T-helper 9 cell (primary cell): ENCODE results near the gene SCO1.
"Not testable (repeated sequence)": the region's sequence is repeated elsewhere in the genome, so short reads cannot be mapped to it uniquely, and the experiment has no call there.

Source experiments
- DNase-seq: peaks from one replicate; pipeline ENCODE4 v3.0.0-alpha.2; 2020

Gene SCO1

GRCh38 chr17:10725262-10725661 is 27.9 kb upstream of the SCO1 start:
- no peak for DNase-seq

- no peak for DNase-seq
These were observed 27.3 kb upstream of the SCO1 start for GRCh38 chr17:10724546-10725195.

- no peak for DNase-seq
These were observed 21.2 kb upstream of the SCO1 start for GRCh38 chr17:10718547-10718946.

DNA sequence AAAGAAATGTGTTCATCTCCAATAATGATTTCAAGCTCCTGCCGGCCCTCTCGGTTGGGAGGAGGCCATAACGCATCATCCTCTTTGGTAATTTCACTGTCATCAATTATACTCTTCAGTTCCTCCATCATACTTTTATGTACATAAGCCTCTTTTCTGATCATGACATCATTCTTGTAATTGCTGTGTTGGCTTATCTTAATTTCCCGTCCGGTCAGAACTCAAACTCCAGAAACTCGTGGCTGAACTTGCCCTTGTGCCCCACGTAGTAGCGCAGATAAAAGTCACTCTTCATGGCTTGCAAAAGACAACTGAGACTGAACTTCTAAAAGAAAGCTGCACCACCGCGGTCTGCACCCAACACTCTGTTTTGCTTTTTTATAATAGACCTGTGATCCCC is 18.9 kb upstream of the SCO1 start:
- DNase-seq = no peak

DNA sequence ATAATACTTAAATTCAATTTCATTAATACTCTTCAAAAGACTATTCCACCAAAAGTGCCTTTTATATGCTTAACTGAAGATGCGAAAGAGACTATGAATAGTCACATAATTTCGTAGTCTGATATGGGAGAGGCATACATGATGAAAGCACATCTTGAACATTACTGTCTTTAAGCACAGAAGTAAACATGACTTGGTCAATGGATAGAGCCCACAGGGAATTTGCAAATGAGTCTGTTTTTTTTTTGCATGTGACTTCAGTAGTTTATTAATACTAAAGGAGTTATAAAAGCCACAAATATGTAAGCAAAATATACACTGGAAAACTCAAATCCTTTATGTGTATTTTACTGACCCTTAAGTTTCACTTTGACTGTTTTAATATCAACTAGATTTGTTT is 16.0 kb upstream of the SCO1 start:
- no peak for DNase-seq

GRCh38 chr17:10705727-10706126 is 8.4 kb upstream of the SCO1 start:
- DNase-seq = no peak

DNA sequence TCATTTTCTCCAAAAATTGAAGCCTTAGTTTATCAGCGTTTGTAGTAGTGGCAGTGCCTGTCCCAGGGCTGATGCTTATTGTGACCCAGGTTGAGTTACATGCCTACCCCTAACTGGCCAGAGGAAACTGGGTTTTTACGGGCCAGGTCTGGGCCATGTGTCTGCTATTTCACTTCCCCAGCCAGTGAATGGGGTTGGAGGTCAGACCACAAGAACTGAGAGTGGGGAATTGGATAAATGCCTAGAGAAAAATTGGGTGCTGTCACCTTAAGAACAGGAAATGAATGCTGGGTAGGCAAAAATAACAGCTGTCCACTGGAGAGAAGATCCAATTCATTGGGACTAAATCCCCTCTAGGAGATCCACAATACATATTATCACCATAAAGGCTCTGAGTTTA is 5.2 kb upstream of the SCO1 start:
- DNase-seq = no peak

DNA sequence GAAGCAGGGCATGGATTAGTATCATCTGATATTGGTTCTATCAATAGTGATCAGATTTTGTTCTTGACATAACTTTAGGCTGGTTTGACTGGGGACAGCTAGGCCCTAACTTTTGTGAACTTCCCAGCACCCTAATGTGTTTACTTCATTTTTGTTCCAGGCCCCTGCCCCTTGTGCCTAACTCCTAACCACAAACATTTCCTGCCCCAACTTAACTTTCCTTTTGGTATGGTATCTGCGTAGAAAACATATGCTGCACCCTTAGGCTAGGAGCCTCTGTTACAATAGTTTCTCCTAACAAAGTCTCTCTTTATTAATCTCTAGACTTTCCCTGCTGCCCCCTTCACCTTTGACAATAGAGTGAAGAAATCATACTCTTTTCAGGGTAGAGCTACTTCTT is 2.5 kb upstream of the SCO1 start:
- no peak for DNase-seq

DNA sequence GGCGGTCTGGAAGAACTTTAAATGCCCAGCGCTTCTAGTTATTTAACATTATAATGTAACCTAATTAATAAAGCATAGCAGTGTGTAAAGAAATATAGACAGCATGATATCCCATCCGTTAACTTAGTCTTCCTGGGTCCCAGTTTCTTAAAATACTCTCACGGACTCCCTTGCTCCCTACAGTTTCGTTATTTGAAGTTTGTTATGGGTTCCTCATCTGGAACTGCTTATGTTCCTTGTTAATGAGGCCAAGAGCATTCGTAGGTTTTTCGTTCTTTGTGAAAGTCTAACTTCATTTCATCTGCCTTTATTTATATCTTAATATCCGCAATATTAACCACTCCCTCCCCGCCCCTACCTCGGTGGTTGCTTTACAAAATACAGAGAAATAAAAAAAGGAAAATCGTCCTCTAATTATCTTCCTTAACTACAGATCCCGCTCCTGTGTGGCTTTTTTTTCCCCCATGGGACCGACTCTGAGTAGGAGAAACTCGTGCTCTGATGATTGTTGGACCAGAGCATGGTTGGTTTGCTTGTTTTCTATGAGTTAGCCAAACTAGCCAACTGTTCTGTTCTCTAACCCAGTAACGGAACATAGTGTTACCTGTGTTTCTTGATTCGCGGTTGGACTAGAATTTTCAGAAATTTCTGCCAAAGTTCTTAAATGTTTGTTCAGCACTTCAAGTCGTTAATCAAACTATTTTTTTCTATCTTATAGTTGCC is 924 bp upstream of the SCO1 start:
- DNase-seq = no peak

DNA sequence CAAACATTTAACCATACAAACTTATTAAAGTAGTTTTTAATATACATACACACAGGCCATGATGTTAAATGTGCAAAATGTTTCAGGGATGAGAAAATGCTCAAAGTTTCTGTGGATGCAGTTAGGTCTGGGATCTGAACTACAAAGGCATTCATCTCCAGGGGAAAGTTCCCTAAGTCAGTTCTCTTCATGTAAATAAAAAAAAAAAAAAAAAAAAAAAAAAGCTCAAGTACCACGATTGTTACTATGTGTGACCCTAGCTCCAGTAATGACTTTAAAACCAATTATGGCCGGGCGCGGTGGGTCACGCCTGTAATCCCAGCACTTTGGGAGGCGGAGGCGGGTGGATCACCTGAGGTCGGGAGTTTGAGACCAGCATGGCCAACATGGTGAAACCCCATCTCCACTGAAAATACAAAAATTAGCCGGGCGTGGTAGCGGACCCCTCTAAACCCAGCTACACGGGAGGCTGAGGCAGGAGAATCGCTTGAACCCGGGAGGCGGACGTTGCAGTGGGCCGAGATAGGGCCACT is 1.4 kb downstream of the SCO1 start:
- not testable (repeated sequence) for DNase-seq

GRCh38 chr17:10687499-10687898 is 9.8 kb downstream of the SCO1 start:
- DNase-seq = no peak

- DNase-seq = no peak
These were observed 13.5 kb downstream of the SCO1 start for GRCh38 chr17:10683853-10684252.

DNA sequence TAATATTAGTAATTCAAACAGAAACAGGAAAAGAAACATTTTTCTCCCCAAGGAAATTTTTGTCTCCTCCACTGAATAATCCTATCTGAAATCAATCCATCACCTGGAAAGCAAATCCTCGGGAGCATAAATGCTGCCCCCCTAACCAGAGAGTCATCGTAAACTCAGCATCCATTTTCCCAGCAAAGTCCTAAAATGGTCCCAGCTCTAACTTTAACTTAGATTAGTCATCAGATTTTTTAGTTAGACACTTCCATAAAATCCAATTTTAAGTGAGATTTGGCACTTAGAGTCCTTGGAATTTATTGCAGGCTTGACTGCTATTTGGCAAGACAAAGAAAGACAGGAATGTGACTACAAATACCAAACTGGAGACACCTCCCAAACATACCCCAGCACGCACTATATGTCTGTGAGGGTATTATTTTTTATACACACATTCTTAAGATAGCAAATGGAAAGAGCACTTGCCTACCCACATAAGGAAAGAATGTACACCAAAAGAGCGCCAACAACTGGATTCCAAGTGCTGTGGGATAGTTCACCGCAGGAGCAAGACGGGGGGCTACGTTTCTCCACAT is 15.4 kb downstream of the SCO1 start:
- no peak for DNase-seq

DNA sequence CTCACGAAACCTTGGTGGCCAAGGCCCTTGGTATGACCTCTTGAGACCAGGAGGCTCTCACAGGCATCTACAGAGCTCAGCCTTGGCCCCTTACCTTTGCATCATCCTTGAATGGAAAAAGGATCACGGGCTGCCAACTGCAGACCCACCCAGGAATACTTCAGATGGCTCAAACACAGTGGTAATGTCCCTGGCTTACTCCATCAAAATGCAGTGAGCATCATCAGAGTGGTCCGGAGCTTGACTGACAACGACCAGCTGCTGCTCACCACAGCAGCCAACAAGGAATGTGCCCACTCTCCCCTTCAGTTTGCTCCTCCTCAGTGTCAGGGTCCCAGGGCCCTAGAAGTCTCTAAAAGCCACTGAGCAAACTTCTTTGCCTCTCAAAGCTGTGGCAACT is 22.6 kb downstream of the SCO1 start:
- no peak for DNase-seq

GRCh38 chr17:10673312-10673711 is 24.0 kb downstream of the SCO1 start:
- DNase-seq = no peak

GRCh38 chr17:10668775-10669174 is 28.6 kb downstream of the SCO1 start:
- no peak for DNase-seq

DNA sequence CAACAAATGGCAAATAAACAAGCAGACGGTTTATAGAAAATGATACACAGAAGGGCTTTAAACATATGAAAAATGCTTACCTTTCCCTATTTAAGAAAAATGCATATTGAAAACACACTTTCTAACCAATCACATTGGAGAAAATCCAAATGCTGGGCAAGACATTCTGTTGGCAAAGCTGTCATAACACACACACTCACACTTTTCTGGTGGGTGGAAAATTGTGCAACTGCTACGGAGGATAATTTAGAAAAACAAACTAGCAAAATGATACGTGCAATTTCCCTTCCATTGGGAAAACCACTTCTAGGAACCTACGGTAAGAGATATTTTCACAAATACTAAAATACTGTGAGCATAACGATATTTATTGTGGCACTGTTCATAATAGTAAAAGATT is 30.4 kb downstream of the SCO1 start:
- DNase-seq = no peak

GRCh38 chr17:10664571-10664970 is 32.8 kb downstream of the SCO1 start:
- DNase-seq = no peak

- no peak for DNase-seq
These were observed 34.1 kb downstream of the SCO1 start for GRCh38 chr17:10663231-10663630.

DNA sequence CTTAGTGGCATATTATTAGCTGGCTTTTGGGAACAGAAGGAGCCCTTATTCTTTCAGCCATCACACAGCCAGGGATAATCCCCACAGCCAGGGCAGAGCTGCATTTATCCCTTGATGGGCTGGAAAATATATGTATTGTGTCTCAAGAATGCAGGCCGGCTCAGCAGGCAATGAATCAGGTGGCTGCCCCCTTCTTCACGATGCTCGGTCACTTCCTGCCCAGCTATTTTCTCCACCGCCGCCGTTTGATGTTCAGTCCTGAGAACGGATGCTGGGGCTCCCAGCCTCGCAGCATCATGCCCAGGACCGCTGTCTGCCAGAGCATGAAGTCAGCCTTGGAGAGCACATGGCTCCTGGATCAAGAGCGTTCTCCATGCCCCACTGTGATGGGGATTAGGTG is 35.9 kb downstream of the SCO1 start:
- DNase-seq = no peak

DNA sequence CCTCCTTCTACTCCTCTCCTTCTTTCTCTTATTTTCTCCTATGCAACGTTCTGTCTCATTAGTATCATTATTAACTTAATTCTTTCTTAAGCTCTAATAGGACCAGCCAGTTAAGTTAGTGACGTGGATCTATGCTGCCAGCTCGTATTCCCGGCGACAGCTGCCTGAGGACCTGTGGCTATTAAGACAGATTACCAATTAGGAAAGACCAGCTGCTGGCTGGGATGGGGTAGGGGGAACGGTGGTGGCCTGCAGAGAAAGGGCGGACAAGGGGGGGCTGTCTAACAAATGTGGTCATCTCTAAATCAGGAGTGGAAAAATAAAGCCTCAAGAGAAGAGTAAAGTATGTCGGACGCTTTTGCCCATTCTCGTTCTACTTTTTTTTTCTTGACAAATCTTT is 39.5 kb downstream of the SCO1 start:
- DNase-seq = no peak

- no peak for DNase-seq
These were observed 40.2 kb downstream of the SCO1 start, which contains the start of gene MYH3 for GRCh38 chr17:10657148-10657547. TSS of gene MYH3 (minus strand) at chr17:10657309. CDS start at chr17:10655064, 2,245 bp downstream.

DNA sequence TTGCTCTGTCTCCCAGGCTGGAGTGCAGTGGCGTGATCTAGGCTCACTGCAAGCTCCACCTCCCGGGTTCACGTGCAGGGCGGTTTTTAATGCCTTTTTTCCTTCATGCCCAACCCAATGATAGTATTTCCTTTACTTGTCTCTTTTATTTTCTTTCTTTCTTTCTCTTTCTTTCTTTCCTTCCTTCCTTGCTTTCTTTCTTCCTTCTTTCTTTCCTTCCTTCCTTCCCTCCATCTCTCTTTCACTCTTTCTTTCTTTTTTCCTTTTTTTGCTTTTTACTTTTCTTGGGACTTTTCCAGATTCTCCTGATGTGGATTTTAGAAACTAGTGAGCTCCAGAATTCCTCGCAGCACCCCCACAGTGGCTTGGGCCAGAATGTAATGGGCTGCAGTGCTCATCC is 43.3 kb downstream of the SCO1 start:
- DNase-seq = no peak
